ENCODE results near the gene SPTBN1.

The SPTBN1 gene

GRCh38 chr2:54691445-54692135 is 235.5 kb downstream of the SPTBN1 start:
- Histone ChIP-seq H2AFZ (ENCODE audit: low read length) (no peak overlapping the region), H3K9me3 (ENCODE audit: low read length) (no peaks in the 10 kb centered on the region), H3K4me2 (ENCODE audit: low read length) (no peak overlapping the region), H3K4me3 (ENCODE audit: low read depth, low read length, poor library complexity, severe bottlenecking) (no peak overlapping the region), H3K4me1 (ENCODE audit: insufficient read depth, low read length, severe bottlenecking) (no peaks in the 10 kb centered on the region), H3F3A (ENCODE audit: insufficient read depth, low read length) (no peaks in the 10 kb centered on the region), H3K27ac (ENCODE audit: low read depth, low read length, poor library complexity, severe bottlenecking) (no peak overlapping the region), H4K20me1 (ENCODE audit: insufficient read depth, low read length) (no peaks in the 10 kb centered on the region), H3K36me3 (ENCODE audit: insufficient read depth, low read length) (no peaks in the 10 kb centered on the region), H3K9me2 (ENCODE audit: low read depth, low read length) (no peaks in the 10 kb centered on the region), H3K9ac (ENCODE audit: low read length) (no peak overlapping the region), H3K27me3 (ENCODE audit: insufficient read depth, low read length) (no peaks in the 10 kb centered on the region), H3K79me2 (ENCODE audit: insufficient read depth, low read length) (no peaks in the 10 kb centered on the region)
- no peak for TF ChIP-seq EZH2 (IDR thresholded peaks at IDR 0.05; ENCODE audit: borderline replicate concordance, low read length)
- no peak for TF ChIP-seq CTCF (IDR thresholded peaks at IDR 0.05; ENCODE audit: low read length)

DNA sequence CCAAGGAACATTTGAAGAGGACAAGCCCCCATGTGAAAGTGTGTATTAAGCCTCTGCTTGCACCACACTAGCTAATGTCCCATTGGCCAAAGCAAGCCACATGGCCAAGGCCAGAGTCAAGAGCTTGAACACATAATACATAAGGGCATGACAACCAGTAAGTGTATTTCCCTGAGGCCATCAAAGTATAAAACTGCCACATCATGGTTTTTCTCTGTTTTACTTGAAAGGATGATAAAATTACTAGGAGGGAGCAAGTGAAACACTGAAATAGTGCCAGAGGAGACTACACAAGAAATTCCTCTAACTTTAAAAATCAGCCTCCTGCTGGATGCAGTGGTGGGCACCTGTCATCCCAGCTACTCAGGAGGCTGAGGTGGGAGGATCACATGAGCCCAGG is 236.4 kb downstream of the SPTBN1 start:
- no peaks in the 10 kb centered on the region for H4K20me1 ChIP-seq (ENCODE audit: insufficient read depth, low read length)

DNA sequence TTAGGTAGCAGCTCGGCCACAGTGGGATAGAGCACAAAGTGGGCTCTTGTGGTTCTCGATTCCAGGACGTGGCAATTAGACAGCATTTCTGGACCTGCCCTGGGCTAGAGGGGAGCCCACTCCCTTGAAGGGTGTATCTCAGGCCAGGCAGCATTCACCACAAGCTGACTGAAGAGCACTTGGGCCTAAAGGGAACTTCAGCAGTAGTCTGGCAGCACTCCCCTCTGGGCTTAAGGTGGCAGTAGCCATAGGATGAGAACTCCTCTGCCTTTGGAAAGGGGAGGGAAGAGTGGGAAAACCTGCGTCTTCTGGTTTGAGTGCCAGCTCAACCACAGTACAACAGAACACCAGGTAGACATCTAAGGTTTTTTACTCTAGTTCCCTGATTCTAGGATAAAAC is 239.3 kb downstream of the SPTBN1 start:
- Histone ChIP-seq H3K27me3 (ENCODE audit: insufficient read depth, low read length) (no peaks in the 10 kb centered on the region), H3K79me2 (ENCODE audit: insufficient read depth, low read length) (no peaks in the 10 kb centered on the region), H2AFZ (ENCODE audit: low read length) (no peak overlapping the region), H3K4me3 (ENCODE audit: low read depth, low read length, poor library complexity, severe bottlenecking) (no peak overlapping the region), H4K20me1 (ENCODE audit: insufficient read depth, low read length) (no peaks in the 10 kb centered on the region), H3F3A (ENCODE audit: insufficient read depth, low read length) (no peaks in the 10 kb centered on the region), H3K9me3 (ENCODE audit: low read length) (no peaks in the 10 kb centered on the region), H3K4me1 (ENCODE audit: insufficient read depth, low read length, severe bottlenecking) (no peaks in the 10 kb centered on the region), H3K27ac (ENCODE audit: low read depth, low read length, poor library complexity, severe bottlenecking) (no peak overlapping the region), H3K9me2 (ENCODE audit: low read depth, low read length) (no peaks in the 10 kb centered on the region), H3K36me3 (ENCODE audit: insufficient read depth, low read length) (no peaks in the 10 kb centered on the region), H3K9ac (ENCODE audit: low read length) (no peak overlapping the region), H3K4me2 (ENCODE audit: low read length) (no peak overlapping the region)
- no peak for TF ChIP-seq CTCF (IDR thresholded peaks at IDR 0.05; ENCODE audit: low read length)
- no peak for TF ChIP-seq EZH2 (IDR thresholded peaks at IDR 0.05; ENCODE audit: borderline replicate concordance, low read length)

More for the DNA sequence above, 236.4 kb downstream of the SPTBN1 start:
- Histone ChIP-seq H3K27ac (ENCODE audit: low read depth, low read length, poor library complexity, severe bottlenecking) (no peak overlapping the region), H3F3A (ENCODE audit: insufficient read depth, low read length) (no peaks in the 10 kb centered on the region), H3K79me2 (ENCODE audit: insufficient read depth, low read length) (no peaks in the 10 kb centered on the region), H3K9ac (ENCODE audit: low read length) (no peak overlapping the region), H3K9me2 (ENCODE audit: low read depth, low read length) (no peaks in the 10 kb centered on the region), H3K36me3 (ENCODE audit: insufficient read depth, low read length) (no peaks in the 10 kb centered on the region), H2AFZ (ENCODE audit: low read length) (no peak overlapping the region), H3K4me3 (ENCODE audit: low read depth, low read length, poor library complexity, severe bottlenecking) (no peak overlapping the region), H3K27me3 (ENCODE audit: insufficient read depth, low read length) (no peaks in the 10 kb centered on the region), H3K4me2 (ENCODE audit: low read length) (no peak overlapping the region), H3K4me1 (ENCODE audit: insufficient read depth, low read length, severe bottlenecking) (no peaks in the 10 kb centered on the region), H3K9me3 (ENCODE audit: low read length) (no peaks in the 10 kb centered on the region)
- TF ChIP-seq CTCF (IDR thresholded peaks at IDR 0.05; ENCODE audit: low read length), result no peak

All from OCI-LY1 (cell line).